Inflammatory macrophage treated with lipopolysaccharide for 1 hour (primary cell): Measurements from ENCODE around the gene MIS18BP1.
"Not testable (repeated sequence)": the region's sequence is repeated elsewhere in the genome, so short reads cannot be mapped to it uniquely, and the experiment has no call there.

Source experiments
- DNase-seq, 2 donors: peaks; one replicate each; pipeline ENCODE4 v3.0.0-alpha.2; 2020 to 2022

MIS18BP1 gene

DNA sequence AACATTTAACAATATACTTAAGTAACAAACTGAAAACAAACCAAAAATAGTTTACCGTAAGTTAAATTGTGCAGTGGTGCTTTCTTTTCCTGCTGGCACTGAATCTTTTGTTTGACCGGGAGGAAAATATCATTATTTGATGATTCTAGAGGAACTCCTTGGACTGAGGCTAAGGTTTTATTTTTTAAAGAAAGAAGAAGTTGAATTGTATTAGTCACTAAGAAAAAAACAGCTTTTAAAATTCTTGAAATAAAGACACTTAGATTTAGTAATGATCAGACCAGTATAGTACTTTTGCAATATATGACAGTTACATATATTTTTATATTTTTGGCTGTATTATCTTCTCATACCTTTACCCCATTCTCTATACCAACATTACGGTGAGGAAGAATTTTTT, 10.3 kb downstream of the MIS18BP1 start:
- DNase-seq, result peak; percentile 30 to 41

DNA sequence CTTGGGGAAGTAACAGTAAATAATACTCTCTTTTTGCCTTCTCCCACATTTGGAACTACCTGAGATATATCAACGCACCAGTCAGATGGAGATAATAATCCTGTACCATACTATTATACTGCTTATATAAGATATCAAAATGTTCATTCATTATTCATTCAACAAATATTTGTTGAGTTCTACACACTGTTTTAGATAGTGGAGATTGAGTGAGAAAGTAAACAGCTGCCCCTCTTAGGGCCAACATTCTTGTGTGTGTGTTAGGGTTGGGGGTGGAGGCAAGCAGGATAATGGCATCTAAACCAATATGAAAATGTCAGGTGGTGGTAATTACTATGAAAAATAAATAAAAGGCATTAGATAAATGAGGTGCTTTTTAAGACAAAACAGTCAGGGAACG, 14.0 kb downstream of the MIS18BP1 start:
- DNase-seq, result no peak

DNA sequence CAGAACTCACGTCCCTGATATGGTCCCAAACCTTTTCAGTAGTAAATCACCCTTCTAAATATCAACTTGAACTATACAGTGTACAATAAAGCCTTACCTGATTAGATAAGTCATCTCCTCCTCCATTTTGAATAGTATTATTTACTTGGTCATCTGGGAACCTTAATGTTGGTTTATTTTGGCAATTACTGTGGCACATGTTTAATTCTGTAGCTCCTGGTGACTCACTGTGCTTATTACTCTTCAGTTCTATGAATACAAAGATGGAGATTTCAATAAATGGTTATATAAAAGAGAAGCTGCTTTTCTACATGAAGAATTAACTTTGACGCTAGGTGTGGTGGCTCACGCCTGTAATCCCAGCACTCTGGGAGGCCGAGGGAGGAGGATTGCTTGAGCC, 25.4 kb downstream of the MIS18BP1 start:
- DNase-seq, result no peak

DNA sequence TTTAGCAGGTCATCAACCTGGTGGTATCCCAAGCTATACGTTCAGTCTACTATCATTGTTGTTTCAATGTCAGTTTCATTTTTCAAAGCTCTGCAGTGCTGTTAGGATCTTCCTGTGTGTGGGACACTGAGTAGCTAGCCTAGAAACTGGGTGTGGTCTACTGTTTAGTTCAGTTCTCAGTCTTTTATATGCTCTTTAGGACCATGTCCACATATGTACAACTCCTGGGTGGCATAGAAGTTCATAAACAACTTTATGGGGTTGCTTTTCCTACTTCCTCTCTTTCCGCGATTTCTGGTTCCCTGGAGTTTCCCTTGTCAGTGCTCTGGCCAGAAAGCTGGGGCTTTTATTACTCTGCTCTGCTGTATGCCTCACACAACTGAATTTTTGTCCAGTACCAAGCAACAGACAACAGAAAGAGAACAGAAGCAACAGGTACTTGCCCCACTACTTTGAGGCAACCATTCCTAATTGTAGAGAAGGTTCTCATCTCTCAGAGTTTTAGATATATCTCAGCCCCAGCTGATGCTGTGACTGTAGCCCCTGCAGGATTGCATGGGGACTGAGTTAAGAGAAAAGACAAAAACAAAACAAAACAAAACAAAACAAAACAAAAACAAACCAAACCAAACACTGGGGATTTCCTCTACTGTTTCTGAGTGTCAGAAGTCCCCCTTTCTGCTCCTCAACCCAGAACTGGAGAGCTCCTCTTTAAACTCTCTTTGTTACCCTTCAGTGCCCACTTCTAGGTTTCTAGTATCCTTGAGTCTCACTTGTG, 30.3 kb downstream of the MIS18BP1 start:
- DNase-seq, result peak in 1 of 2 donors; percentile 3

DNA sequence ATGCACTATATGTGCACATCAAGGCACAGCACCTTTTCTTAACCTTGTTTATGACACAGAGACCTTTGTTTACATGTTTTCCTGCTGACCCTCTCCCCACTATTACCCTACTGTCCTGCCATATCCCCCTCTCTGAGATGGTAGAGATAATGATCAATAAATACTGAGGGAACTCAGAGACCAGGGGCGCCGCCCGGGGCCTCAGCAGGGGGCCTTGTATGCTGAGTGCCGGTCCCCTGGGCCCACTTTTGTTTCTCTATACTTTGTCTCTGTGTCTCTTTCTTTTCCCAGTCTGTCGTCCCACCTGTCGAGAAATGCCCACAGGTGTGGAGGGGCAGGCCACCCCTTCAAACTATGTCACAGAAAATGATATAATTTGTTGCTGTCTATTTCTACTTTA, 38.7 kb downstream of the MIS18BP1 start:
- not testable (repeated sequence) for DNase-seq

DNA sequence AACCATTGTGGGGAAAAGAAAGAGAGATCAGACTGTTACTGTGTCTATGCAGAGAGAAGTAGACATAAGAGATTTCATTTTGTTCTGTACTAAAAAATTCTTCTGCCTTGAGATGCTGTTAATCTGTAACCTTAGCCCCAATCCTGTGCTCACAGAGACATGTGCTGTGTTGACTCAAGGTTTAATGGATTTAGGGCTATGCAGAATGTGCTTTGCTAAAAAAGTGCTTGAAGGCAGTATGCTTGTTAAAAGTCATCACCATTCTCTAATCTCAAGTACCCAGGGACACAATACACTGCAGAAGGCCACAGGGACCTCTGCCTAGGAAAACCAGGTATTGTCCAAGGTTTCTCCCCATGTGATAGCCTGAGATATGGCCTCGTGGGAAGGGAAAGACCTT, 39.3 kb downstream of the MIS18BP1 start:
- not testable (repeated sequence) for DNase-seq

DNA sequence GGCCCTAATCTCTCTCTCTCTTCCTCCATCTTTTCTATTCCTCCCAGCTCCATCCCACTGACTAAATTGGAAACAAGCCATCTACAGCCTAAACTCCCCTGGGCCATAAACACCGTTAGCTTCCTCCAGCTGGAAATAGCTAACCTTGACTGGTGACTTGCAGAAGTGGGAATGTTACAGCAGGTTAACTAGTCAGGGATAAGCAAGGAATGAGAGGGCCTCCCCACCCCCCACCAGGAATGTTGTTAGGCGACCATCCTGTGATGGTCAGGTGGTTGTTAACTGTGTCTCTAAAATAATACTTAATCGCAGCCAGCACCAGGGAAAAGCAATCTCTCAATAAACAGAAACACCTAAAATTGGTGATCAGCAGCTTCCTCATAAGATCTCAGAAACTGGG, 40.8 kb downstream of the MIS18BP1 start:
- no peak for DNase-seq

DNA sequence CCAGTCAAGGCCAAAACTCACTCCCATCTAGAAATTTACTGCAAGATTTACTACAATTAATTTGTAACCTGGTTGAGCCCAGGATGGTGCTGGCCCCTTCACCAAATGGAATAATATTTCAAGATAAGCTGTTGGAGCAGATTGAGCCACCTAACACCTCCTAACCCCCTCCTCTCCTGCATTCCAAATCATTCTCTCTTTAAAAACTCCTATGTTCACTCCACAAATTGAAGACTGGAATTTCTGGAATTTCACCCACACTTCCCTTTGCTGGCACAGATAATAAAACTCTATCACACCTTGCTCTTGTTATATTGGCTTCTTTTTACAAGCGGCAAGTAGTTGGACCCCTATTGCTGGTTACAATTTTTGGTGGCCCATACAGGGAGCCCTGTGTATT, 41.7 kb downstream of the MIS18BP1 start:
- no peak for DNase-seq

DNA sequence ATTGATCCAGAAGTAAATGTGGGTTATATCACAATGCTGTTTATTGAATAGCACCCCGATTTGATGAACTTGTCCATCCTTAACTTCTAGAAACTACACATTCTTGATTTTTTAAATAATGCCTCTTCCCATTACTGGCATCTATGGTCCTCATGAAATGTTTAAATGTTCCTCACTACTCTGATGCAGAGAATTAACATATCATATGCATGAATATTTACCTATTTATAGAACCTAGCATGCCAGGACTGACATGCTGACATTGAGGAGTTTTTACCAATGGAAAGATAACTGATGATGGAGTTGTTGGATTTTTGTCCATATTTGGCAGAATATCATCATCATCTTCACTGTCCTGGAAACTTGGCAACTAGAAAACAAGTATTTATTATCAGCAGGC, 42.8 kb downstream of the MIS18BP1 start:
- no peak for DNase-seq

DNA sequence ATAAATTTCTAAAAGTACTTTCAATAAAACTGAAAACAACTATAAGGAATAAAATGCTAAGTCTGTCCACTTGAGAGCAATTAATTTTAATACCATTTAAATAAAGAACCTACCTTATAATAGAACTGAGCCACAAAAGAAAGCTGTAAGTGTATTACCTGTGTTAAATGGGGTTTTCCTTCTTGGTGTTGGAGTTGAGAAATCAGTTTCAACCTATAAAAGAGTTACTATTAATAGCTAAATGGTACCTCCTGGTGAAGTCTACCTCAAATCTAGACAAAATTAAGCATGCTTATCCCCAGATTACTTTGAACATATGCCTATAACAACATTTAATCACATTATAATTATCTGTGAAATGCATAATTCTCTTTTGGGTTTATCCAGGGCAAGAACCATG, 48.8 kb downstream of the MIS18BP1 start:
- DNase-seq, result no peak

DNA sequence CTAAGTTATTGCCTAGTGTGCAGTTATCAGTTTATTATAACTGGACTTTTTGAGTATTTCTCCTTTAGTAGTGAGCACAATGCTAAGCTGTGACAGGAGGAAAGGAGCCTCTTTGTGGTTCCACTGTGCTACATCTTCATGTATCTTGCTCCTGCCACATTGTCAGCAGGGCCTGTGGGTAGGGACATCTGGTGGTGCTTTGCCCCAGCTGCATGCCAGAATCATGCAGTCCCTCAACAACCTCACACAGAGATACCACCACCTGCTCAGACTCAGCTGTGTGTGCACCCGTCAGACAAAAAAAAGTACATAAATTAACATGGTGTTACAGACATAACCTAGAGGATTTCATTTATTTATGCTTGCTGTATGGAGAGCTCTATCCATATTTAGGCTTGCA, 51.1 kb downstream of the MIS18BP1 start:
- no peak for DNase-seq

DNA sequence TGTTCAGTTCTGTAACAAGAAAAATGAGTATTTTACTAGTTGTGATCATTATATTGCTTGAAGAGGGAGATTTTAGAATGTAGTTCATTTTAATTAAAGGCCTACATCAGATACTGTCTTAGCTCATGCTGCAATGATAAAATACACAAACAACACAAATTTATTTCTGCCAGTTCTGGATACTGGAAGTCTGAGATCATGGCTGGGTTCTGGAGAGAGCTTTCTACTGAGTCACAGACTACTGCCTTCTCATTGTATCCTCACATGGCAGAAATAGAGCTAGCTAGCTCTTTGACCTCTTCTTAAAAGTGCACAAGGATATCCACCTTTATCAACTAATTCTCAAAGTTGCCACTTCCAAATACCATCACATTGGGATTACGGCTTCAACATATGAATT, 53.8 kb downstream of the MIS18BP1 start:
- no peak for DNase-seq

DNA sequence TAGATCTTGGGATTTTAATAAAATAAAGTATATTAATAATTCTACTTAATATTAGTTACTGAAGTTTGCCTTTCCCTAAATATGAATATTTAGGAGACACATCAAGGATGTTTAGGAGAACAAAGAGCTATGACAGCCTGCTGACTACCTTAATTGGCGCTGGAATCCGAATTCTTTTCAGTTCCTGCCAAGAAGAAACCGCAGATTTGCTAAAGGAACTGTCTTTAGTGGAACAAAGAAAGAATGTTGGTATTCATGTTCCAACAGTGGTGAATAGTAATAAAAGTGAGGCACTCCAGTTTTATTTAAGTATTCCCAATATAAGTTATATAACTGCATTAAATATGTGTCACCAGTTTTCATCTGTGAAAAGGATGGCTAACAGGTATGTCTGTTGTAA, 54.5 kb downstream of the MIS18BP1 start:
- DNase-seq, result no peak

DNA sequence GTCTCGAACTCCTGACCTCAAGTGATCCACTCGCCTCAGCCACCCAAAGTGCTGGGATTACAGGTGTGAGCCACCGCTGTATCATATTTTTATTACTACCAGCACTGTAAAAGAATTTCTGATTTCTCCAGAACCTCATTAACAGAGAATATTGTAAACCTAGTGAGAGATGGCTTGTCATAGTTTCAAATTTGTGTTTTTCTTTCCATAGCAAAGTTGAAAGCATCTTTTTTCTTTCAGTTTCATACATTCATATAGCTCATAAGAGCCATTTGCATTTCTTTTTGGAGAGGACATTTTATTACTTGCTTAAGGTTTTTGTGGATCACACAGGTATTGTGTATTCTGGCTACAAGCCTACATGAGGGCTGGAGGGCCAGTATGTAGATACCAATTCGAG, 58.0 kb downstream of the MIS18BP1 start:
- DNase-seq, result no peak

DNA sequence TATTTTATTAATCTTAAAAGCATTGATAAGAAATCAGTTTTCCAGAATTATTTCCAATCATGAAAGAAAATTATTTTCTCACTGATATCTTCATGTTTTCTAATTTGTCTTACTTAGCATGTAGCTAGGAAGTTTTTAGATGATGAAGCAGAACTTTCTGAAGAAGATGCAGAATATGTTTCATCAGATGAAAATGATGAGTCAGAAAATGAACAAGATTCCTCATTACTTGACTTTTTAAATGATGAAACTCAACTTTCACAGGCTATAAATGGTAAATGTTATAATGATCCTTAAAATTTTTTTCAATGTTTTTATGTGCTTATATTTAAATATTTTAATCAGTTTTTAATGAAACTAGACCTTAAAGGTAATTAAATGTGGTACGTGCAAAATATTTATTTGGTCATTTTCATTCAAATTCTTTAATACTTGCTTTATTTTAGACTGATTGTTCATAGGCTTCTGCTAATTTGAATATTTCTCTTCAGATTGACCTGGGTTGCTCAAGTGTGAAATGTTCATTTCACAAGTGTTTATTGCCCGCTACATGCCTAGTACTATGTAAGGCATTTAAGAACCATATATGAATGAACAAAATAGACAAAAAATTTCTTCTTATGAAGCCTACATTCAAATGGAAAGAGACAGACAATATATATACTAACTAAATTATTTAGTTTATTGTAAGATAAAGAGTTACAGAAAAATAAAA, 67.7 kb downstream of the MIS18BP1 start:
- peak in 1 of 2 donors; percentile 1 for DNase-seq

DNA sequence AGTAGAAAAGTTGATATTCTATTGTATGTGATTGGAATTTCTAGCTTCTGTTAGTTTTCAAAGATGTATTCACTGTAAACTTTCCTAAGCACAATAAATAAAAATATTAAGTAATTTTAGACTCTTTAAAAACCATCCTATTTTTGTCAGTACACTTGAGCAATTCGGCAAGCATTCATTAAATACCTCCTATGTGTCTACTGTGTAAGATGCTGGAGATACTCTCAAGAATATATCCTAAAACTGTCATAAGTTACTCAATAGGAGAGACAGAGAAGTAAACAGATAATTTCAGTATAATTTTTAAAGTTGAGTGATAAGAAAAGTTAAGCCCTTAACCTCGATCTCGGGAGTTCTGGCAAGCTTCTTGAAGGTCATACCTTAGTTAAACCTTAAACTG, 71.2 kb downstream of the MIS18BP1 start:
- no peak for DNase-seq

DNA sequence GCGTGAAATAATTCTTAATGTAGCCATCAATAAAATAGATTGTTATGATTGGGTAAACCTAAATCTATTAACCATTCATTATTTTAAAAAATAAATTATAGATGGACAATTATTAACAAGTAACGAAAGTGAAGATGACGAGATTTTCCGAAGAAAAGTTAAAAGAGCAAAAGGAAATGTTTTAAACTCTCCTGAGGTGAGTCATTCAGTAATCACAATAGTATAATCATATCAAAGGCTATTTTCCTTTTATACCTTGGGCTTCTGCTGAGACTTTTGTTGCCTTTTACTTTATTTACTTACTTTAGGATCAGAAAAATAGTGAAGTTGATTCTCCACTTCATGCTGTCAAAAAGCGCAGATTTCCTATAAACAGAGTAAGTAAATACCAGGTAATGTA, 71.7 kb downstream of the MIS18BP1 start:
- DNase-seq, result no peak

DNA sequence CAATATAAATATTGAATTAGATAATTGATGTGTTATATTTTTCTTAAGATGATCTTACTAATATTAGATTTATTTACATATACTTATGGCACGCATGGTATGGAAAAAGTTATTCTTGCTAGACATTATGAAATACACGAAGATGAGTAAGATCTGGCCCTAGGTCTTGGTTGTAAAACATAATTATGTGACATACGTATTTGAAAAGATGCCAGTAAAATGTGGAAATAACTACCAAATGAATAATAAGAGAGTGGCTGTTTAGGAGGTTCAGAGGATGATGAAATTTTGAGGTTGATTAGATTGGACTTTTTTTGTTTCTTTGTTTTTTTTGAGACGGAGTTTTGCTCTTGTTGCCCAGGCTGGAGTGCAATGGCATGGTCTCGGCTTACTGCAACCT, 75.9 kb downstream of the MIS18BP1 start:
- DNase-seq, result peak; percentile 52 to 61

DNA sequence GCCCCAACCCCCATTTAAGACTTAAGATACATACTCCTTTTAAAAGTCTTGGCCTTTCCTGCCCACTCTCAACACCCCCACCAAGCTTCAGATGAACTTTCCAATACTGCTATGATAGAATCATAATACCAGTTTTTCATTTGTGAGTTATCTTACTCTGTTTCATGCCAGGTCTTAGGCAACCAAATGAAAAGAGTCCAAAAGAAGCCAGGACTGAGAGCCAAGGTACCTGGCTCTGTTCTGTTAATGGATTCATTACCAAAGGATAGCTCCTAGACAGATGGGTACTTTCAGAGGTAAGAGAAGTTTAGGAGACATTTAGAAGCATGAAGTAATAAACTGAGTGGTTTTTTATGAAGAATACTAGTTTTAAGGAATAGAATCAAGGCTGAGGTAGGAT, 83.1 kb downstream of the MIS18BP1 start:
- DNase-seq, result no peak

DNA sequence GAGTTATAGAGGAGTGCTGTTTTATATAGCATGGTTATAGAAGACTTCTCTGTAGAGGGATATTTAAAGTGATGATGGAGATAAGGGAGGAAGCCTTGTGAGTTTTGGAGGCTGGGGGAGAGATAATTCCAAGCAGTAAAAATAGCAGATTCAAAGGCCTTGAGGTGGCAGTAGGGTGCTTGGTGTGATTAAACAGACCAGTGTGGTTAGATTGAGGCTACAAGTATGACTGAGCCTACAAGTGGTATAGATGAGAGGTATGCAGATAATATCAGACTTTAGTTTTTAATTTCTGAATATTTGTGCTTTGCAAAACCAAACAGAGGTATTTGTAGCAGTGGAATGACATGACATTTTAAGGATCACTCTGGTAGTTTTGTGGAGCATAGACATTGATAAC, 96.9 kb downstream of the MIS18BP1 start:
- no peak for DNase-seq
